Measurements from ENCODE around the gene BCKDHA.
A peak's percentile ranks its signal among the peaks of the same experiment; 100 is the strongest.

DNA sequence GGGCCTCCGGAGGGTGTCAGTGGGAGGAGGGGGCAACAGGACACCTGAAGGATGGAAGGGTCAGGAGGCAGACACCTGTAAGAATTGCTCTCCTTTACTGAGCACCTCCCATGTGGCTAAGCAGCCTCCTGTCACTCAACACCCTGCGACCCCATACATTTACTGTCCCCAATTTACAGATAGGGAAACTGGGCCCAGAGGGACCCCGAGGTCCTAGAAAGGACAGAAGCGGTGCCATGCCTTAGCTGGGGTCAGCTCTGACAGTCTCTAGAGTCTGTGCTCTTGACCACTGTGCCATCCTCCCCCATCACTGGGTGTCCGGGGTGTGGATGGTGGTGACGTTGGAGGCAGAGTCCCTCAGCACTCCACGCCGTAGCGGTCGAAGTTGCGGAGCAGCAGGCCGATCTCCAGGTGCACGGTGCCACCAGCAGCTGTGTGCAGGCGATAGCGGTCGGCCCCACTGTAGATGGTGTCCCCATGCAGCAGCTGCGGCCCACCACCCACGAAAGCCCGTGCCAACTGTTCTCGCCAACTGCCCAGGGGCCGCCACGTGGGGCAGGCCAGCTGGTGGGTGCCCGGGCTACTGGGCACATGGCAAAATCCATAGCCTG, 43.2 kb upstream of the BCKDHA start:
- TF ChIP-seq, protein P1, sequence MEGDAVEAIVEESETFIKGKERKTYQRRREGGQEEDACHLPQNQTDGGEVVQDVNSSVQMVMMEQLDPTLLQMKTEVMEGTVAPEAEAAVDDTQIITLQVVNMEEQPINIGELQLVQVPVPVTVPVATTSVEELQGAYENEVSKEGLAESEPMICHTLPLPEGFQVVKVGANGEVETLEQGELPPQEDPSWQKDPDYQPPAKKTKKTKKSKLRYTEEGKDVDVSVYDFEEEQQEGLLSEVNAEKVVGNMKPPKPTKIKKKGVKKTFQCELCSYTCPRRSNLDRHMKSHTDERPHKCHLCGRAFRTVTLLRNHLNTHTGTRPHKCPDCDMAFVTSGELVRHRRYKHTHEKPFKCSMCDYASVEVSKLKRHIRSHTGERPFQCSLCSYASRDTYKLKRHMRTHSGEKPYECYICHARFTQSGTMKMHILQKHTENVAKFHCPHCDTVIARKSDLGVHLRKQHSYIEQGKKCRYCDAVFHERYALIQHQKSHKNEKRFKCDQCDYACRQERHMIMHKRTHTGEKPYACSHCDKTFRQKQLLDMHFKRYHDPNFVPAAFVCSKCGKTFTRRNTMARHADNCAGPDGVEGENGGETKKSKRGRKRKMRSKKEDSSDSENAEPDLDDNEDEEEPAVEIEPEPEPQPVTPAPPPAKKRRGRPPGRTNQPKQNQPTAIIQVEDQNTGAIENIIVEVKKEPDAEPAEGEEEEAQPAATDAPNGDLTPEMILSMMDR (IDR thresholded peaks at IDR 0.05; ENCODE audit: extremely low read depth in 1 of 2, insufficient read depth in 1 of 2, low read depth in 1 of 2, low read length in 2 of 2): peak in 1 of 2 donors; percentile 1
- TF ChIP-seq FOS (IDR thresholded peaks at IDR 0.05; ENCODE audit: borderline replicate concordance, insufficient read depth, low read length) (no peak), POLR2AphosphoS5 (IDR thresholded peaks at IDR 0.05; ENCODE audit: insufficient read depth, low read depth, low read length) (no peak), POLR2A (IDR thresholded peaks at IDR 0.05; ENCODE audit: low read depth, low read length) (no peak)

Measured in endothelial cell of umbilical vein (primary cell).